Hepatocyte (in vitro differentiated cells): ENCODE measurements around the gene POU6F2. TPM values are rescaled to one million over a fixed set of nuclear protein-coding genes. Genes with fewer than 3 reads are reported as not detected.

ENCODE experiments used
- DNase-seq: peaks from one replicate; pipeline ENCODE4 v3.0.0-alpha.2; 2016; ENCODE audit warnings: low spot score
- H2AFZ ChIP-seq: fragments of 200-600 bp; sonication (generic); 2 replicates; pipeline ENCODE4 v1.6.0; 2016; ENCODE audit warnings: antibody characterized with exemption, mild to moderate bottlenecking
- H3K27ac ChIP-seq: fragments of 200-600 bp; sonication (generic); 2 replicates; pipeline ENCODE4 v1.5.1; 2016; ENCODE audit warnings: mild to moderate bottlenecking
- H3K27me3 ChIP-seq: fragments of 200-600 bp; sonication (generic); 2 replicates; pipeline ENCODE4 v1.6.1; 2016
- H3K36me3 ChIP-seq: fragments of 200-600 bp; sonication (generic); replicated peaks from 2 replicates; pipeline ENCODE4 v1.5.1; 2016; ENCODE audit warnings: low read depth; ENCODE audit not compliant: insufficient read depth
- H3K4me1 ChIP-seq: fragments of 200-600 bp; sonication (generic); 2 replicates; pipeline ENCODE4 v1.5.1; 2016; ENCODE audit warnings: mild to moderate bottlenecking, moderate library complexity; ENCODE audit not compliant: insufficient read depth
- H3K4me2 ChIP-seq: fragments of 200-600 bp; sonication (generic); 2 replicates; pipeline ENCODE4 v1.6.0; 2016
- H3K4me3 ChIP-seq: fragments of 200-600 bp; sonication (generic); 2 replicates; pipeline ENCODE4 v1.5.1; 2016; ENCODE audit warnings: mild to moderate bottlenecking
- H3K79me2 ChIP-seq: fragments of 200-600 bp; sonication (generic); 2 replicates; pipeline ENCODE4 v1.6.0; 2017; ENCODE audit warnings: mild to moderate bottlenecking
- H3K9me2 ChIP-seq: fragments of 200-600 bp; sonication (generic); replicated peaks from 2 replicates; pipeline ENCODE4 v1.6.0; 2017; ENCODE audit warnings: mild to moderate bottlenecking; ENCODE audit not compliant: insufficient read depth
- H3K9me3 ChIP-seq: fragments of 200-600 bp; sonication (generic); 2 replicates; pipeline ENCODE4 v1.5.1; 2016; ENCODE audit warnings: low read depth, mild to moderate bottlenecking
- H4K20me1 ChIP-seq: fragments of 200-600 bp; sonication (generic); 2 replicates; pipeline ENCODE4 v1.6.0; 2016; ENCODE audit warnings: mild to moderate bottlenecking; ENCODE audit not compliant: insufficient read depth, poor library complexity, severe bottlenecking
- EZH2 ChIP-seq: fragments of 200-600 bp; sonication (generic); IDR thresholded peaks from 2 replicates; pipeline ENCODE4 v1.6.1; 2016; ENCODE audit warnings: antibody characterized with exemption, mild to moderate bottlenecking, borderline replicate concordance
- EZH2phosphoT487 ChIP-seq: fragments of 200-600 bp; sonication (generic); IDR thresholded peaks from one replicate; pipeline ENCODE4 v1.6.1; 2018; ENCODE audit warnings: antibody characterized with exemption, mild to moderate bottlenecking, low read depth, moderate library complexity; ENCODE audit not compliant: unreplicated experiment, severe bottlenecking
- WGBS: methylation state at CpG from one replicate; pipeline ENCODE4 v1.1.6; 2016; ENCODE audit warnings: low lambda C conversion rate; ENCODE audit errors: missing lambda C conversion rate; 5-methylcytosine and 5-hydroxymethylcytosine counted together
- polyA plus RNA-seq: library from polyadenylated mRNA; unstranded; fragments of >200 nt; fragmentation: Nextera tagmentation; extraction: Ambion mirVana; gene quantifications from 2 replicates; pipeline ENCODE4 v1.2.1, GENCODE V29; 2016
- total RNA-seq: library from RNA; depleted of rRNA; stranded (reverse); fragments of >200 nt; gene quantifications from 2 replicates; pipeline ENCODE4 v1.2.3, GENCODE V29; 2014
- TF ChIP-seq, protein P1 (sequence below): fragments of 200-600 bp; sonication (generic); IDR thresholded peaks from 2 replicates; pipeline ENCODE4 v1.5.1; 2016; ENCODE audit warnings: antibody characterized with exemption, mild to moderate bottlenecking; ENCODE audit not compliant: poor library complexity

Gene POU6F2
- total and polyA plus RNA-seq, 2 experiments from 2014 or later, result 0.67 to 1.4 TPM

DNA sequence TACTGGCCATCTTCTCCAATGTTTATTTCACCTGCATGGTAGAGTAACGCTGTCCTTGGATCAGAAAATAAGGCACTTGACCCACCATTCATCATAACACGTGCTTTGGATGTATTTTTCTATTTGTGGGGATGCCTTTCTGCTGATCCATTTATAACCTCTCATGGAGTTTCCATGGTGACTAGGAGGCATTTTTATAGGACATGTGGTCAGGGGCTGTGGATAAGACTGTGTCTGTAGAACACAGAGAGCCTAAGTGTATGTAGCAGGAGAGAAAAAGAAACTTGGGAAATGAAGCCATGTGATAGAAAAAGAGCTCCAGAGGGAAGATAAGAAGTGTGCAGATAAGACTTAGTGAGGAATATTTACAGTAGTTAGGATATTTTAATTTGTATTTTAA lies 184.2 kb downstream of the POU6F2 start:
- Histone ChIP-seq H3K9me3 (no peaks in the 10 kb centered on the region), H3K4me2 (no peak overlapping the region), H3K4me1 (no peaks in the 10 kb centered on the region), H4K20me1 (no peaks in the 10 kb centered on the region), H3K4me3 (no peak overlapping the region), H2AFZ (no peak overlapping the region), H3K27me3 (no peaks in the 10 kb centered on the region), H3K27ac (no peak overlapping the region), H3K36me3 (no peaks in the 10 kb centered on the region), H3K9me2 (no peaks in the 10 kb centered on the region), H3K79me2 (no peaks in the 10 kb centered on the region)
- no peak for DNase-seq
- TF ChIP-seq EZH2phosphoT487, result no peak
- TF ChIP-seq, protein P1, sequence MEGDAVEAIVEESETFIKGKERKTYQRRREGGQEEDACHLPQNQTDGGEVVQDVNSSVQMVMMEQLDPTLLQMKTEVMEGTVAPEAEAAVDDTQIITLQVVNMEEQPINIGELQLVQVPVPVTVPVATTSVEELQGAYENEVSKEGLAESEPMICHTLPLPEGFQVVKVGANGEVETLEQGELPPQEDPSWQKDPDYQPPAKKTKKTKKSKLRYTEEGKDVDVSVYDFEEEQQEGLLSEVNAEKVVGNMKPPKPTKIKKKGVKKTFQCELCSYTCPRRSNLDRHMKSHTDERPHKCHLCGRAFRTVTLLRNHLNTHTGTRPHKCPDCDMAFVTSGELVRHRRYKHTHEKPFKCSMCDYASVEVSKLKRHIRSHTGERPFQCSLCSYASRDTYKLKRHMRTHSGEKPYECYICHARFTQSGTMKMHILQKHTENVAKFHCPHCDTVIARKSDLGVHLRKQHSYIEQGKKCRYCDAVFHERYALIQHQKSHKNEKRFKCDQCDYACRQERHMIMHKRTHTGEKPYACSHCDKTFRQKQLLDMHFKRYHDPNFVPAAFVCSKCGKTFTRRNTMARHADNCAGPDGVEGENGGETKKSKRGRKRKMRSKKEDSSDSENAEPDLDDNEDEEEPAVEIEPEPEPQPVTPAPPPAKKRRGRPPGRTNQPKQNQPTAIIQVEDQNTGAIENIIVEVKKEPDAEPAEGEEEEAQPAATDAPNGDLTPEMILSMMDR, result no peak
- no peak for TF ChIP-seq EZH2
- 91% methylated on average over 2 of the region's 2 CpGs for WGBS

DNA sequence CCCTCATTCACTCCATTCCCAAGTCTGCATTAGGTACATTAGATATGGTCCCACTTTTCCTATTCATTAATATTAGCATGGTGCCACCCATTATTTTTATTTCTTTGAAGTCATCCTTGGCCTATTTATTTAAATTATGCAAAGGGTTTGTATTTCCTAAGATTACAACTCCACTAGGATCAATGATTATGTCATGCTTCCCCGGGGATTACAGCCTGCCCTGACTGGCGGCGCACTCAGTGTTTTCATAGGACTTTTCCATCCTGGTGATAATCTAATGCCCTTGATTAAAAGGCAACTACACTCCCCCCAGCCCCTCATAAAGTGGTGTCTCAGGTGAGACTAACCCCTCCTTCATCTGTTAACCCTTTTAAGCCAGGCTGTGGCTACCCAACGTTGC lies 187.2 kb downstream of the POU6F2 start:
- no peaks in the 10 kb centered on the region for H3K79me2 ChIP-seq
- H4K20me1 ChIP-seq, result no peaks in the 10 kb centered on the region
- H3K36me3 ChIP-seq, result no peaks in the 10 kb centered on the region
- no peak overlapping the region for H3K4me2 ChIP-seq
- no peak overlapping the region for H3K27ac ChIP-seq
- no peaks in the 10 kb centered on the region for H3K9me3 ChIP-seq
- H3K4me1 ChIP-seq, result no peaks in the 10 kb centered on the region
- no peaks in the 10 kb centered on the region for H3K27me3 ChIP-seq
- WGBS, result 36% methylated on average over 4 of the region's 4 CpGs
- DNase-seq, result no peak
- TF ChIP-seq EZH2phosphoT487 (no peak), EZH2 (no peak)
- TF ChIP-seq, protein P1, result no peak
- no peaks in the 10 kb centered on the region for H3K9me2 ChIP-seq
- H2AFZ ChIP-seq, result no peak overlapping the region
- H3K4me3 ChIP-seq, result no peak overlapping the region

DNA sequence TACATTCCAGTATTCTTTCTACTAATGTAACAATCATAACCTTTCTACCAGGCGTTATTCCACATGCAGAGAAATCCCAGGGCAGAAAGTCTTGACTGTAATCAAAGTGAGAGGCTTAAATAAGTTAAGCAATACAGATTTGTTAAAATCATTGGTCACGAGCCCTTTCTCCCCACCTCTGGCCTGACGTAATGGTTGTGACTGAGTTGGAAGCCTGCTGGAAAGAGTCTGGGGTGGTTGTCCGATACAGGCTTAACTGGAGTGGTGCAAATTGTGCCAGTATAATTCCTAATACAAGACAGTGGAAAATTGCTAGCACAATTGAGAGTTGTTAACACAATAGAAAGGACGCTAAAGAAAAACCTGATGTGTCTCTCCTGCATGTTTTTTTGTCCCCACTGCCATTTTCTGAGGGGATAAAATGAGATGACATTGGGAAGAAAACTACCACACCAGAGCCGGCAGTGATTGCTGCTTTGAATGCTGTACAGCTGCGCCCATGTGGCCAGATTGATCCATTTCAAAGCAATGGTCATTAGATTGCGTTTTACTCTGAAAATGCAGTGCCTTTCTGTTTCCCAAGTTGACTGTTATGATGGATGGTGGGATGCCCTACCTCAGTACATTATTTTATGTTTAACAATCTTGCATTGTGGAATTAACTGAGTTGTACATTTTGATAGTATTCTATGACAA lies 190.8 kb downstream of the POU6F2 start:
- H4K20me1 ChIP-seq, result no peaks in the 10 kb centered on the region
- DNase-seq, result no peak
- H3K9me2 ChIP-seq, result no peaks in the 10 kb centered on the region
- no peak overlapping the region for H3K27ac ChIP-seq
- no peaks in the 10 kb centered on the region for H3K27me3 ChIP-seq
- no peak overlapping the region for H3K4me2 ChIP-seq
- no peaks in the 10 kb centered on the region for H3K4me1 ChIP-seq
- no peaks in the 10 kb centered on the region for H3K79me2 ChIP-seq
- TF ChIP-seq EZH2, result no peak
- TF ChIP-seq, protein P1, result no peak
- no peak for TF ChIP-seq EZH2phosphoT487
- H3K36me3 ChIP-seq, result no peaks in the 10 kb centered on the region
- H3K9me3 ChIP-seq, result no peaks in the 10 kb centered on the region
- H2AFZ ChIP-seq, result no peak overlapping the region
- H3K4me3 ChIP-seq, result no peak overlapping the region
- 72% methylated on average over 8 of the region's 8 CpGs for whole genome bisulfite sequencing

DNA sequence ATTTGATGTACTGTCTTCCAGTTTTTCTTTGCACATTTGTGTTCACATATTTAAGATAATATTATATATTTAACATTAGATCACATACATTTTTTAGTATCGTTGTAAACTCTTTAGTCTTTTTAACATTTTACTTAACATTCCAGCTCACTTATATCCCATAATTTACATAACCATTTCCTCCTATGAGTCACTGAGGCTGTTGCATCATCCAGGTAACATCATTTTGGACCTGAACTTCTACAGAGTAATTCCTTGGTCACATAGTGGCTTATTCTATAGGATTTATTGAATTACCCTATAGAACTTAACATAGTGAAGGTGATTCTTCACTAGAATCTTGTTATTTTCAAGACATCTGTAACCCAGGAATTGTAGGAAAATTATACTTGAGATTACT lies 194.4 kb downstream of the POU6F2 start:
- DNase-seq, result no peak
- H3K27me3 ChIP-seq, result no peaks in the 10 kb centered on the region
- H3K79me2 ChIP-seq, result no peaks in the 10 kb centered on the region
- no peaks in the 10 kb centered on the region for H3K4me1 ChIP-seq
- TF ChIP-seq EZH2phosphoT487 (no peak), EZH2 (no peak)
- TF ChIP-seq, protein P1, result no peak
- no peak overlapping the region for H3K4me3 ChIP-seq
- no peaks in the 10 kb centered on the region for H3K9me2 ChIP-seq
- no peak overlapping the region for H3K27ac ChIP-seq
- H3K36me3 ChIP-seq, result no peaks in the 10 kb centered on the region
- H4K20me1 ChIP-seq, result no peaks in the 10 kb centered on the region
- H3K9me3 ChIP-seq, result no peaks in the 10 kb centered on the region
- WGBS, result 79% methylated on average over 1 of the region's 1 CpG
- no peak overlapping the region for H2AFZ ChIP-seq
- no peak overlapping the region for H3K4me2 ChIP-seq
